Mesendoderm (in vitro differentiated cells): ENCODE results near the gene OBSCN.

ENCODE experiments used
- DNase-seq: peaks from one replicate; pipeline ENCODE4 v3.0.0; 2013
- H2AK5ac ChIP-seq: 2 replicates; pipeline ENCODE4 v1.6.1; 2013; ENCODE audit warnings: low read length, inconsistent platforms
- H2BK120ac ChIP-seq: 2 replicates; pipeline ENCODE4 v1.6.1; 2013; ENCODE audit warnings: low read depth, mild to moderate bottlenecking, low read length, moderate library complexity, mixed read lengths
- H2BK15ac ChIP-seq: replicated peaks from 2 replicates; pipeline ENCODE4 v1.6.1; 2013; ENCODE audit warnings: low read depth, mild to moderate bottlenecking, moderate library complexity
- H2BK5ac ChIP-seq: 2 replicates; pipeline ENCODE4 v1.6.1; 2013; ENCODE audit warnings: low read length, inconsistent platforms
- H3K18ac ChIP-seq: 2 replicates; pipeline ENCODE4 v1.6.1; 2013; ENCODE audit warnings: mild to moderate bottlenecking, low read length, mixed read lengths
- H3K23ac ChIP-seq: one replicate; pipeline ENCODE4 v1.6.1; 2013; ENCODE audit warnings: low read length
- H3K27ac ChIP-seq: 2 replicates; pipeline ENCODE4 v1.5.1; 2013; ENCODE audit warnings: low read depth, mild to moderate bottlenecking, inconsistent platforms, low read length, moderate library complexity
- H3K27me3 ChIP-seq: 2 replicates; pipeline ENCODE4 v1.6.1; 2013; ENCODE audit warnings: low read length, control low read depth, mild to moderate bottlenecking, inconsistent platforms; ENCODE audit not compliant: insufficient read depth, poor library complexity
- H3K36me3 ChIP-seq: 2 replicates; pipeline ENCODE4 v1.6.1; 2013; ENCODE audit warnings: low read length, inconsistent platforms; ENCODE audit not compliant: control insufficient read depth, insufficient read depth
- H3K4ac ChIP-seq: one replicate; pipeline ENCODE4 v1.6.1; 2013; ENCODE audit warnings: low read depth, mild to moderate bottlenecking, low read length, moderate library complexity
- H3K4me1 ChIP-seq: 2 replicates; pipeline ENCODE4 v1.6.1; 2013; ENCODE audit warnings: low read depth, low read length, inconsistent platforms; ENCODE audit not compliant: control insufficient read depth
- H3K4me2 ChIP-seq: 2 replicates; pipeline ENCODE4 v1.6.1; 2013; ENCODE audit warnings: low read length
- H3K4me3 ChIP-seq: 2 replicates; pipeline ENCODE4 v1.5.1; 2013; ENCODE audit warnings: mild to moderate bottlenecking, low read length
- H3K56ac ChIP-seq: one replicate; pipeline ENCODE4 v1.6.1; 2013; ENCODE audit warnings: low read length
- H3K79me1 ChIP-seq: 2 replicates; pipeline ENCODE4 v1.6.1; 2013; ENCODE audit warnings: low read length, inconsistent platforms
- H3K79me2 ChIP-seq: 2 replicates; pipeline ENCODE4 v1.6.1; 2013; ENCODE audit warnings: mild to moderate bottlenecking, low read length; ENCODE audit not compliant: control insufficient read depth, insufficient read depth
- H3K9ac ChIP-seq: 2 replicates; pipeline ENCODE4 v1.6.1; 2013; ENCODE audit warnings: low read length, inconsistent platforms
- H4K5ac ChIP-seq: one replicate; pipeline ENCODE4 v1.6.1; 2013; ENCODE audit warnings: low read length
- H4K8ac ChIP-seq: one replicate; pipeline ENCODE4 v1.6.1; 2013; ENCODE audit warnings: low read depth, mild to moderate bottlenecking, control low read depth, low read length, moderate library complexity
- WGBS: extraction: QIAGEN DNeasy Blood & Tissue Kit; methylation state at CpG from one replicate; pipeline ENCODE4 v1.1.7; 2013; ENCODE audit warnings: low lambda C conversion rate, missing lambda C conversion rate; ENCODE audit not compliant: insufficient coverage; ENCODE audit errors: extremely low coverage; 5-methylcytosine and 5-hydroxymethylcytosine counted together

Gene OBSCN

GRCh38 chr1:228346731-228347130 is 138.9 kb downstream of the OBSCN start:
- no peaks in the 10 kb centered on the region for H3K79me2 ChIP-seq
- no CpG with 5 or more reads among the region's 9 CpGs for WGBS
- H3K27me3 ChIP-seq: no peaks in the 10 kb centered on the region
- H2BK15ac ChIP-seq: no peak overlapping the region
- no peak overlapping the region for H3K23ac ChIP-seq
- no peak for DNase-seq
- no peak overlapping the region for H3K18ac ChIP-seq
- H3K4ac ChIP-seq: no peak overlapping the region
- H3K79me1 ChIP-seq: no peaks in the 10 kb centered on the region
- H3K27ac ChIP-seq: no peak overlapping the region
- no peak overlapping the region for H3K4me2 ChIP-seq
- H4K8ac ChIP-seq: no peak overlapping the region
- H4K5ac ChIP-seq: no peak overlapping the region
- no peak overlapping the region for H2BK120ac ChIP-seq
- no peak overlapping the region for H3K4me3 ChIP-seq
- H3K36me3 ChIP-seq: no peaks in the 10 kb centered on the region
- H3K56ac ChIP-seq: no peak overlapping the region
- H2BK5ac ChIP-seq: no peak overlapping the region
- H2AK5ac ChIP-seq: no peak overlapping the region
- H3K4me1 ChIP-seq: no peaks in the 10 kb centered on the region
- no peak overlapping the region for H3K9ac ChIP-seq

- no peak overlapping the region for H4K5ac ChIP-seq
Observed at GRCh38 chr1:228347181-228347580, 139.3 kb downstream of the OBSCN start.

GRCh38 chr1:228348708-228349467 is 141.0 kb downstream of the OBSCN start:
- Histone ChIP-seq H3K4me1 (no peaks in the 10 kb centered on the region), H3K9ac (no peak overlapping the region), H3K56ac (no peak overlapping the region), H3K18ac (no peak overlapping the region), H4K5ac (no peak overlapping the region), H2BK120ac (no peak overlapping the region), H4K8ac (no peak overlapping the region), H3K36me3 (no peaks in the 10 kb centered on the region), H3K79me2 (no peaks in the 10 kb centered on the region), H3K4ac (no peak overlapping the region), H3K27ac (no peak overlapping the region), H2BK15ac (no peak overlapping the region), H3K79me1 (no peaks in the 10 kb centered on the region), H2AK5ac (no peak overlapping the region), H3K27me3 (no peaks in the 10 kb centered on the region), H3K23ac (no peak overlapping the region), H2BK5ac (no peak overlapping the region), H3K4me3 (no peak overlapping the region), H3K4me2 (no peak overlapping the region)
- no CpG with 5 or more reads among the region's 12 CpGs for WGBS
- no peak for DNase-seq

More at GRCh38 chr1:228347181-228347580, 139.3 kb downstream of the OBSCN start:
- DNase-seq: no peak
- Histone ChIP-seq H3K18ac (no peak overlapping the region), H3K36me3 (no peaks in the 10 kb centered on the region), H3K4me2 (no peak overlapping the region), H3K23ac (no peak overlapping the region), H3K56ac (no peak overlapping the region), H3K79me2 (no peaks in the 10 kb centered on the region), H3K4ac (no peak overlapping the region), H4K8ac (no peak overlapping the region), H3K9ac (no peak overlapping the region), H2BK15ac (no peak overlapping the region), H2AK5ac (no peak overlapping the region), H3K27ac (no peak overlapping the region), H2BK120ac (no peak overlapping the region), H3K4me3 (no peak overlapping the region), H3K79me1 (no peaks in the 10 kb centered on the region), H3K27me3 (no peaks in the 10 kb centered on the region), H3K4me1 (no peaks in the 10 kb centered on the region), H2BK5ac (no peak overlapping the region)
- no CpG with 5 or more reads among the region's 7 CpGs for WGBS

GRCh38 chr1:228349701-228350171 is 141.9 kb downstream of the OBSCN start:
- Histone ChIP-seq H3K4me3 (no peak overlapping the region), H3K23ac (no peak overlapping the region), H3K9ac (no peak overlapping the region), H3K27me3 (no peaks in the 10 kb centered on the region), H3K4me2 (no peak overlapping the region), H3K4ac (no peak overlapping the region), H2BK15ac (no peak overlapping the region), H3K18ac (no peak overlapping the region), H2BK5ac (no peak overlapping the region), H3K79me1 (no peaks in the 10 kb centered on the region), H2BK120ac (no peak overlapping the region), H3K36me3 (no peaks in the 10 kb centered on the region), H3K4me1 (no peaks in the 10 kb centered on the region), H3K27ac (no peak overlapping the region), H4K5ac (no peak overlapping the region), H2AK5ac (no peak overlapping the region), H3K56ac (no peak overlapping the region), H4K8ac (no peak overlapping the region), H3K79me2 (no peaks in the 10 kb centered on the region)
- DNase-seq: no peak
- WGBS: no CpG with 5 or more reads among the region's 15 CpGs

- Histone ChIP-seq H3K4me1 (no peaks in the 10 kb centered on the region), H4K5ac (no peak overlapping the region), H3K27me3 (no peaks in the 10 kb centered on the region), H3K56ac (no peak overlapping the region), H2BK120ac (no peak overlapping the region), H2BK5ac (no peak overlapping the region), H3K79me1 (no peaks in the 10 kb centered on the region), H3K4ac (no peak overlapping the region), H3K27ac (no peak overlapping the region), H2BK15ac (no peak overlapping the region), H3K9ac (no peak overlapping the region), H3K79me2 (no peaks in the 10 kb centered on the region), H3K36me3 (no peaks in the 10 kb centered on the region), H3K23ac (no peak overlapping the region), H2AK5ac (no peak overlapping the region), H3K4me3 (no peak overlapping the region), H3K4me2 (no peak overlapping the region), H4K8ac (no peak overlapping the region), H3K18ac (no peak overlapping the region)
- WGBS: no CpG with 5 or more reads among the region's 1 CpG
- no peak for DNase-seq
Observed at GRCh38 chr1:228350179-228350742, 142.4 kb downstream of the OBSCN start.
